Ovary (tissue), 3 donors: Measurements from ENCODE around the gene MAP3K19.
A peak's percentile ranks its signal among the peaks of the same experiment; 100 is the strongest.

Experiments used
- POLR2A ChIP-seq: fragments of 450-650 bp; IDR thresholded peaks from one replicate; pipeline ENCODE4 v1.6.1; 2017; ENCODE audit warnings: antibody characterized with exemption, mild to moderate bottlenecking, moderate library complexity
- TF ChIP-seq, protein P1 (sequence below), 3 donors: fragments of 450-650 bp in 2 of 3; fragments of 200-600 bp in 1 of 3; IDR thresholded peaks; one replicate each; pipeline versions ENCODE4 v1.5.1 to v1.8.0; 2016 to 2022; ENCODE audit warnings: antibody characterized with exemption in 3 of 3, mild to moderate bottlenecking in 1 of 3
- donor health status: DM: no; HTN: no; CAD: no.

DNA sequence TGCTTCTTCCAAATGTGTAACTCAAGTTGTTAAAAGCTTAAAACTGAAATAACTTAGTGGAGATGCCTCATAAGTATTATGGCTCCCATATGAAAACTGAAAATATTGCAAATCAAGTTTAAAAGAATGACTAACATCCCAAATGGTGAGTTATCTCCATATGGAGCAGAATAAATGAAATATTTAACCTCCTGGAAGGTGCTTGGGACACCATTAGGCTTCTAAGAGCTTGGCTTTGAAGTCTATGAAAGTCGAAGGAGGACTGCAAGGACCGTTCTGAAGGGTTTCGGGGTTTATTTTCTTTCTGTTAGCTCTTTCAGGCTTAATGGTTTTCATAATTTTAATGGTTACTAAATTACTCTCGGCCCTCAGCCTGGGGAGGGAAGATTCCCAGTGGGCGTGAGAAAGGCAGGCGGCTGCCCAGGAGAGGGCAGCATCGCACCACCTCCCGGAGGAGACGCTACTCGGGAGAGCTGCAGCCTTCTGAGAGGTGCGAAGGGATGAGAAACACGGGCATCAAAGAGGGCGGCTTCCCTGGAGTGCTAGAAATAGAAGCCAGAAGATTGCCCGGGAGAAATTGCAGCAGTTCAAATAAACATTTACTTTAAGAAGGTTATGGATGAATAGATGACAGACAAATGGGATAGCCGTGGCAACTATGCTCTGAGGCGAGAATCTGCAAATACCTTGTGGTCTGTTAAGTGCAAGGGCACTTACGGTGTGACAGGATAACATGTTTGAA is 43.1 kb downstream of the MAP3K19 start:
- TF ChIP-seq, protein P1, sequence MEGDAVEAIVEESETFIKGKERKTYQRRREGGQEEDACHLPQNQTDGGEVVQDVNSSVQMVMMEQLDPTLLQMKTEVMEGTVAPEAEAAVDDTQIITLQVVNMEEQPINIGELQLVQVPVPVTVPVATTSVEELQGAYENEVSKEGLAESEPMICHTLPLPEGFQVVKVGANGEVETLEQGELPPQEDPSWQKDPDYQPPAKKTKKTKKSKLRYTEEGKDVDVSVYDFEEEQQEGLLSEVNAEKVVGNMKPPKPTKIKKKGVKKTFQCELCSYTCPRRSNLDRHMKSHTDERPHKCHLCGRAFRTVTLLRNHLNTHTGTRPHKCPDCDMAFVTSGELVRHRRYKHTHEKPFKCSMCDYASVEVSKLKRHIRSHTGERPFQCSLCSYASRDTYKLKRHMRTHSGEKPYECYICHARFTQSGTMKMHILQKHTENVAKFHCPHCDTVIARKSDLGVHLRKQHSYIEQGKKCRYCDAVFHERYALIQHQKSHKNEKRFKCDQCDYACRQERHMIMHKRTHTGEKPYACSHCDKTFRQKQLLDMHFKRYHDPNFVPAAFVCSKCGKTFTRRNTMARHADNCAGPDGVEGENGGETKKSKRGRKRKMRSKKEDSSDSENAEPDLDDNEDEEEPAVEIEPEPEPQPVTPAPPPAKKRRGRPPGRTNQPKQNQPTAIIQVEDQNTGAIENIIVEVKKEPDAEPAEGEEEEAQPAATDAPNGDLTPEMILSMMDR (IDR thresholded peaks at IDR 0.05) = peak; percentile 41 to 79 (median 54)
- no peak for TF ChIP-seq POLR2A
